ENCODE results near the gene NOC2L.
A peak's percentile ranks its signal among the peaks of the same experiment; 100 is the strongest.
"Not testable (repeated sequence)": the region's sequence is repeated elsewhere in the genome, so short reads cannot be mapped to it uniquely, and the experiment has no call there.

Gene NOC2L

DNA sequence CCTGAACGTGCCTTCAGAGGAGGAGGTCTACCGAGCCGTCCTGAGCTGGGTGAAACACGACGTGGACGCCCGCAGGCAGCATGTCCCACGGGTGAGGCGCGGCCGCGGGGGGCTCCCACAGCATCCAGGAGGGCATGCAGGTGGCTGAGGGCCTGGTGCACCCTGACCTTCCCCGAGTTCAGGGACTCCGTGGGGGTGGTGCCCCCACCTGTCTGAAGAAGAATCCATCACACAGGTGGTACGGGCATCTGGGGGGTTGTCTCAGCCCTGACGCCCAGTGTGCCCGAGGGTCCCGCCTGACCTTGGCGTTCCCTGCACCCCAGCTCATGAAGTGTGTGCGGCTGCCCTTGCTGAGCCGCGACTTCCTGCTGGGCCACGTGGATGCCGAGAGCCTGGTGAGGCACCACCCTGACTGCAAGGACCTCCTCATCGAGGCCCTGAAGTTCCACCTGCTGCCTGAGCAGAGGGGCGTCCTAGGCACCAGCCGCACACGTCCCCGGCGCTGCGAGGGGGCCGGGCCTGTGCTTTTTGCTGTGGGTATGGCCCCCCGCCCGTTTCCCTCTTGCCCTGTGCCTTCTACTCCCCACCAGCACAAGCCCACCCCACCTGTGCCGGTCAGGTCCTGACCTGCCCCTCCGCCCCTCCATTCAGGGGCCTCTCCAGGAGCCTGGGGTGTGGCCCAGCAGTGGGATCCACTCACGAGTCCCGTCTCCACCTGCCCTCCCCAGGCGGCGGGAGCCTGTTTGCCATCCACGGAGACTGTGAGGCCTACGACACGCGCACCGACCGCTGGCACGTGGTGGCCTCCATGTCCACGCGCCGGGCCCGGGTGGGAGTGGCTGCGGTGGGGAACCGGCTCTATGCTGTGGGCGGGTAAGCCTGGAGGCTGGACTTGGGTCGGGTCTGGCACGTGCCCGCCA, 3.6 kb upstream of the NOC2L start:
- DNase-seq (ENCODE audit: low spot score), result no peak

DNA sequence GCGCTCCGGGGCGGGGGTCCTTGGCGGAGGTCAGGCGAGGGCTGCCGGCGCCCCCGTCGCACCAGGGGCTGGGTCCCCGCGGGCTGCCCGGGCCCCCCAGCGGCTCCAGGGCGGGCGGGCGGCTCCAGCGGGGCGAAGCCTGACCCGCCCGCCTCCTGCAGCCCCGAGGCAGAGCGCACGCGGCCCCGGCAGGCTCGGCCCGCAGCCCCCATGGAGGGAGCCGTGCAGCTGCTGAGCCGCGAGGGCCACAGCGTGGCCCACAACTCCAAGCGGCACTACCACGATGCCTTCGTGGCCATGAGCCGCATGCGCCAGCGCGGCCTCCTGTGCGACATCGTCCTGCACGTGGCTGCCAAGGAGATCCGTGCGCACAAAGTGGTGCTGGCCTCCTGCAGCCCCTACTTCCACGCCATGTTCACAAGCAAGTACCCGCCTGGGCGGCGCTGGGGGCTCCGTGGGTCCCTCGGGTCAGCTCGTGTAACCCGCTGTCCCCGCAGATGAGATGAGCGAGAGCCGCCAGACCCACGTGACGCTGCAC, 2.1 kb upstream of the NOC2L start:
- no peak for DNase-seq (ENCODE audit: low spot score)

DNA sequence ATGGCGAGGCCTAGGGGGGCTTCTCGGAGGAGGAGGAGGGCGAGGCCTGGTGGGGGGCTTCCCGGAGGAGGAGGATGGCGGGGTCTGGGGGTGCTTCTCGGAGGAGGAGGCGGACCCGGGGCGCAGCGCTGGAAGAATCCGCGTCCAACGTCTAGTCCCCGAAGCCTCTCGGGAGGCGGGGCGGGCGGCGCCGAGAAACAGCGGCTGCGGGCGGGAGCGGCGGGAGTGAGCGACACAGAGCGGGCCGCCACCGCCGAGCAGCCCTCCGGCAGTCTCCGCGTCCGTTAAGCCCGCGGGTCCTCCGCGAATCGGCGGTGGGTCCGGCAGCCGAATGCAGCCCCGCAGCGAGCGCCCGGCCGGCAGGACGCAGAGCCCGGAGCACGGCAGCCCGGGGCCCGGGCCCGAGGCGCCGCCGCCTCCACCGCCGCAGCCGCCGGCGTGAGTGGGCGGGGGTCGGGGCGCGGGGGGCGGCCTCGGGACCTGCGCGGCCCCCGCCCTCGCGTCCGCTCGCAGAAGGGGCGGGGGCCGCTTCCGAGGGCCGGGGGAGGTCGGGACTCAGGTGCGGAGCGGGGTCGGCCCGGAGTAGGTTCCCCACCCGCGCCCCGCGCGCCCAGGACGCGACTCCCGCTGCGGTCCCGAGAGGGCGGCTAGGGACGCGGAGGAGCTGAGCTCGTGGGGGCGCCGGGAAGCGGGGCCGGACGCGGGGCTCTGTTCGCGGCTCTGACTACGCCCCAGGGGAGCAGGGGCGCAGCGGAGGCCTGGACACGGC, 1.5 kb upstream of the NOC2L start, which contains the start of gene KLHL17:
TSS of gene KLHL17 (plus strand) at position 222 of the 769 bp plus-strand sequence. CDS start at position 332, 110 bp downstream.
- DNase-seq (ENCODE audit: low spot score), result peak; percentile 80

DNA sequence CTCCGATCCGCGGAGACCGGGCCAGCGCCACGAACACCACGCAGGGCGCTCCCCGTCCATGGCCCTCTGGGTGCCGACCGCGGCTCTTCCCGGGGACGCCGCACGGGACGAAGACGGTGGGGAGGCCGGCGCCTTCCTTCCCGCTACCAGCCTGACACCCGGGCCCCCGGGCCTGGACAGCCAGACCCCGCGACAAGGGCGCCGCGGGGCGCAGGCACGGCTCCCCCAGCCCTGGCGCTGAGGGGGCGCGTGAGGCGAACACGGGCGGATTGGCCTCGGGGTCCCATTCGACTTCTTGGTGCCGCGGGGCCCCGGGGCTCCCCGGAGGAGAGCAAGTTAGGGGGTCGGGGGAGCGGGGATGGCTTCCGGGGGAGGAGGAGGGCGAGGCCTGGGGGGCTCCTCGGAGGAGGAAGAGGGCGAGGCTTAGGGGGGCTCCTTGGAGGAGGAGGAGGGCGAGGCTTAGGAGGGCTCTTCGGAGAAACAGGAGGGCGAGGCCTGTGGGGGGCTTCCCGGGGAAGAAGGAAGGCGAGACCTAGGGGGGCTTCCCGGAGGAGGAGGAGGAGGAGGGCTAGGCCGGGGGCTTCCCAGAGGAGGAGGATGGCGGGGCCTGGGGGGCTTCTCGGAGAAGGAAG, 791 bp upstream of the NOC2L start:
- DNase-seq (ENCODE audit: low spot score), result no peak

DNA sequence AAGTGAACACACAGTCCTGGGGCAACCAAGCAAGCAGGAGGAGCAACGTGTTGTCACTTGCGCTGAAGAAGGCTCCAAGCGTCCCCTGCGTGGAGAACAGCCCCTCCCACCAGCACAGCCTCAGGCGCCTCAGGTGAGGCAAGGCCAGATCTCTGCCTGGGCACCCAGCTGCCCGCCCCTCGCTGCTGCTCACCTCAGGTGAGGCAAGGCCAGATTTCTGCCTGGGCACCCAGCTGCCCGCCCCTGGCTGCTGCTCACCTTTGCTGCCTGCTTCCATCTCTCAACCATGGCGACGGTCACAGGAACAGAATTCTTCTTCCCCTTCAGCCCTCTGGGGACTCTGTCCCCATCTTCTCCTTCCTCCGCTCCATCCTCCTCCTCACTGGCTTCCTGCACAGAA, 2.4 kb downstream of the NOC2L start:
- DNase-seq (ENCODE audit: low spot score), result no peak

DNA sequence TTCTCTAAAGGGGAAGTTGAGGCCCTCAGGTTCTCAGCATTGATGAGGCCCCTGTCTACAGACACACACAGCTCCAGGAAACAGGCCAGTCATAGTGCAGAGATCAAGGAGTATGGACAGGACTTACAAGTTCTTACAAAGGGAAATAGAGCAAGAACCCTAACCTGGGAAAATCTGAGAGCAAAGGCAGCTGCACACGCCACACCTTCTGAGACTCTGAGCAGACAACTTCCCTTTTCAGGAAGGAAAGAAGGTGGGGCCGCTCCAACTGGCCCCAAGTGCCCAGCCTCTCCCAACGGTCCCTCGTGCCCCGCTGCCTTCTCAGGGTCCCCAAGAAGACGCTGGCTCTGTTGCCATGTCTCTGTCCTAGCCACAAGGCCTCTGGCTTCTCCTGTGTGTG, 3.6 kb downstream of the NOC2L start:
- DNase-seq (ENCODE audit: low spot score), result no peak

DNA sequence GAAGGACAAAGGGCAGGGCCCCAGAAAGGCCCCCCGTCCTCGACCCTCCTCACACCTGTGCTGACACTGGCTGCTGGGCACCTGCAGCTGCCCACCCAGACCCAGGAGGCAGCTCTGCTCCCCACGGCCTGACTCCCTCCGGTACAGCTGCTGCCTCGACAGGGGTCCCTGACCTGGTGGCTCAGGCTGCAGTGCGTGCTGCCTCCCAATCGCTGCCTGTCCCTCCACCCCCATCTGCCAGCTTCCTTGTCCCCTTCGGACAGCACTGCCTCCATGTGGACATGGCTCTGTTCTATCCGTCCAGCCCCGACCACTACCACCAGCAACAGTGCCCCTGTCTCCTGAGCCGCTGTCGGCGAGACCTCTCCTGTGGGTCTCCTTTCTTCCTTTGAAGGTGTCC, 4.1 kb downstream of the NOC2L start:
- no peak for DNase-seq (ENCODE audit: low spot score)

DNA sequence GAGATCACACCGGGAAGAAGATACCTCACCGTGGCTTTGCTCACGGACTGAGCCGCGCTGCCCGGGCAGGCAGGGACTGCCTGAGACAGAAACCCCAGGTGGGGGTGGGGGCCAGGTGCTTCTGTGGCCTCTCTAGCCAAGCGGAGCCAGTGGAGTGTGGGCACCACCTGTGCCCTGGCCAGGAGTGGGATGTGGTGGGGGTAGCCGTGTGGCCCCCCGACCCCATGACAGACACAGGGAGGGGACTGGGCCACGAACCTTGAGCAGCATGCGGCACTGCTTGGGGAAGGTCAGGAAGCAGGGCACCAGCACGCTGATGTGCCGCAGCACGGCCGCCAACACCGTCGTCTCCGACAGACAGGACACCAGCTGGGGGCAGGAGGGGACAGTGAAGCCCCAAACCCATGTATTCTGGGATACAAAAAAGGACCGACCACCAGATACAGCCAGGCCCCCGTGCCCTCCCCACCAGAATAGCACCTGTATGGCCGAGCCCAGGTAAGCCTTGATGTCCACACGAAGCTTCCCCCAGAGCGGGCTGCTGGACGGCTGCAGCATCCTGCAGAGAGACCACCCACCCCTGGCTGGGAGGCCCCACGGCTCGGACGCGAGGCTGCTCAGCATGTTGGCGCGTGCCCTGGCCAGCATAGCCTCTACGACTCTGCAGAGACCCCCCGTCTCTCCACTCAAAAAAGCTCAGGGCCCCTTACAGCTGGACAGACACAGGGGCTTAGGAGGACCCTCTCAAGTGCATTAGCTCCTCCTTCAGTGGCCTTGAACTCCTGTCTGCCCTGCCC, 5.3 kb downstream of the NOC2L start:
- no peak for DNase-seq (ENCODE audit: low spot score)

DNA sequence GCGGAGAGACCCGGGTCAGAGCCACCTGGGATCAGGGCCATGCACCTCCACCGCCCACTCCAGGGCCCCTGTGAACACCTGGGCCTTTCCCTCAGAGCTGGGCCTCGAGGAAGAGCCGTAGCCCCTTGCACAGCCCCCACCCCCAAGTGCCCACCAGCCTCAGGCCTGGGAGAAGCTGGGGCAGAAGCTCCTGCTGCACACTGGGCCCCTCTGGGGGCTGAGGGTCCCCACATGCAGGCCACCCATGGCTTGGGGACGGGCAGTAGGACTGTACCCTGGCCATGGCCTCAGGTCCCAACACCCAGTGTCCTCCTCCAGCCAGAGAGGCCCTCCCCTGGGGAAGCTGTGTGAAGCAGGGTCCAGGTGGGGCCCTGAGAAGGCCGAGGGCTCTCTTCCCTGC, 6.5 kb downstream of the NOC2L start:
- no peak for DNase-seq (ENCODE audit: low spot score)

DNA sequence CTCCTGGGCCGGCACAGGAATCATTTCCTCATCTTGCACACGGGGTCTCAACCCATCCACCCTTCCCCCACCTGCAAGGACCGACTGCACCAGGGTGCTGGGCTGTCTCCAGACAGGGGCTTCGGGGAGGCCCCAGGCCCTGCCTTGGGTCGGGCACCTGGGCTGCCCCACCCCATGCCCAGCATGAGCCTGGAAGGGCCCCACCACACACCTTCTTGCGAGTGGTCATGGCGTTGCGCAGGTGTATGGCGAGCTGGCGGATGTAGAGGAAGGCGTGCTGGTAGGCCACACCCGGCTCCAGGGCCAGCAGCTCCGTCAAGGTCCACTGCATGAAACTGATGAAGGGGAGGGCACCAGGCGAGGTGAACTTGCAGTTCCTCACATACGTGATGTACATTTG, 6.9 kb downstream of the NOC2L start:
- DNase-seq (ENCODE audit: low spot score), result no peak

DNA sequence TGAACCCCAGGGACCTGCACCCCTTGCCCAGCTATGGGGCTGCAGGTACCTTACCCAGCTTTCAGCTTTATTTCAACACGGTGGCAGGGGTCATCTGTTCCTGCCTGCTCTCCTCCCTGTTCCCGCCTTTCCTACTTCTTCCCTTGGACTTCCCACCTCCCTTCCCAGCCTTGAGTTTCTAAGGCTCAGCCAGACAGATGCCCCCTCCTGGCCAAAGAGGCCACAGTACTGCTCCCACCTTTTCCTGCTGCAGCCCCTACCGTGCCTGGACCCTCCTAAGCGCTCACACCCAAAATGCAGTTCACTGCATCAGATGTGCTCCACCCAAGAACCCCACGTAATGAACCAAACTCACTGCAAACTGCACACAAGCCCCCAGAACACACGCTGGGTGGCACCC, 7.7 kb downstream of the NOC2L start:
- no peak for DNase-seq (ENCODE audit: low spot score)

DNA sequence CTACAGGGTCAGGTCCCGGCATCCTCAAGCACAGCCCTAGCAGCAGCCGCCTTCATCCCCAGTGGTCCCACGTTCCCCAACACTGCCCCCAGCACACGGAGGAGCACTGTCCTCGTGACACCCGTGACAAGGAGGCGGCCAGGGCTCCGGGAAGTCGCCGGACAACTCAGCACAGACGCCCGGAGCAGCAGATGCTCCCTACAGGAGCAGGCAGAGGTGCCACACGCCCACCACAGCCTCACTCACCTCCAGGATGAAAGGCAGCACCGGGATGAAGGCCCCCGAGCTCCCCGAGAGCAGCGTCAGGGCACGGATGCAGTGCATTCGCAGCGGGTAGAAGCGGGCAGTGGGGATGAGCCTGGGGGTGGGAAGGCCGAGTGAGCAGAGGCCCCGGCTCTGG, 8.2 kb downstream of the NOC2L start:
- no peak for DNase-seq (ENCODE audit: low spot score)

DNA sequence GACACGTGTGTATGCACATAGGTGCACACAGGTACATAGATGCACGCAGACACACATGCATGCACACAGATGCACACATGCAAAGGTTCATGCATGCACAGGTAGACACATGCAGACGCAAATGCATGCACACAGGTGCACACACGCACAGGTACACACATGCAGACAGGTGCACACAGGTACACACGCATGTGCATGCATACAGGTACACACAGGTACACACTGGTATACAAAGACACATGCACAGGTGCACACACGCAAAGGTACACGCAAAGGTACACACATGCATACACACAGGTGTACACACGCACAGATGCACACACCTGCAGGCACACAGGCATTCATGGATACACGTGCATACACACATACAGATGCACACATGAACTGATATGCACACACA, 8.8 kb downstream of the NOC2L start:
- no peak for DNase-seq (ENCODE audit: low spot score)

DNA sequence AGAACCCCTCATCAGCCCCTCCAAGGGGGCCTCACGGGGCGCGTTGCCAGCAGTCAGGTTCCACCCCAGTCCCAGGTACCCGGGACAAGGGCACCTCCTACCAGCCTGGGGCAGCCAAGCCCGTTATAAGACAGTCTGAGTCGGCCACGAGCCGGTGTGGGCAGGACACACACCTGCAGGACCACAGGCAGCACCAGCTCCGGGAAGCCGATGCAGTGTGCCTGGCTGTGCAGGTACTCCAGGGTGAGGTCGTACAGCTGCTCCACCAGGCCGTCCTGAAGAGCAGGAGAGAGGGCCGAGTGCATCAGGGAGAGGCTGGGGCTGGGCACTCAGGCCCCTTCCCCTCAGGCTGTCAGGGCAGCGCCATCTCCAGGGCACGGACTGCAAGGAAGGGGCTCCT, 11.1 kb downstream of the NOC2L start:
- DNase-seq (ENCODE audit: low spot score), result no peak

DNA sequence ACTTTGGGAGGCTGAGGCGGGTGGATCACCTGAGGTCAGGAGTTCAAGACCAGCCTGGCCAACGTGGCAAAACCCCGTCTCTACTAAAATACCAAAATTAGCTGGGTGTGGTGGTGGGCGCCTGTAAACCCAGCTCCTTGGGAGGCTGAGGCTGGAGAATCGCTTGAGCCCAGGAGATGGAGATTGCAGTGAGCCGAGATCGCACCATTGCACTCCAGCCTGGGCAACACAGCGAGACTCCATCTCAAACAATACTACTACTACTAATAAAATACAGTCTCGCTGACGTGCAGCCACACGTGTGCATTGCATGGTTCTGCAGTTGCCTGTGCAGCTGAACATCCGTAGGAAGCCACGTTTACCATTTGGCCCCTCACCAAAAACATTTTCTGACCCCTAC, 12.2 kb downstream of the NOC2L start:
- DNase-seq (ENCODE audit: low spot score), result not testable (repeated sequence)

DNA sequence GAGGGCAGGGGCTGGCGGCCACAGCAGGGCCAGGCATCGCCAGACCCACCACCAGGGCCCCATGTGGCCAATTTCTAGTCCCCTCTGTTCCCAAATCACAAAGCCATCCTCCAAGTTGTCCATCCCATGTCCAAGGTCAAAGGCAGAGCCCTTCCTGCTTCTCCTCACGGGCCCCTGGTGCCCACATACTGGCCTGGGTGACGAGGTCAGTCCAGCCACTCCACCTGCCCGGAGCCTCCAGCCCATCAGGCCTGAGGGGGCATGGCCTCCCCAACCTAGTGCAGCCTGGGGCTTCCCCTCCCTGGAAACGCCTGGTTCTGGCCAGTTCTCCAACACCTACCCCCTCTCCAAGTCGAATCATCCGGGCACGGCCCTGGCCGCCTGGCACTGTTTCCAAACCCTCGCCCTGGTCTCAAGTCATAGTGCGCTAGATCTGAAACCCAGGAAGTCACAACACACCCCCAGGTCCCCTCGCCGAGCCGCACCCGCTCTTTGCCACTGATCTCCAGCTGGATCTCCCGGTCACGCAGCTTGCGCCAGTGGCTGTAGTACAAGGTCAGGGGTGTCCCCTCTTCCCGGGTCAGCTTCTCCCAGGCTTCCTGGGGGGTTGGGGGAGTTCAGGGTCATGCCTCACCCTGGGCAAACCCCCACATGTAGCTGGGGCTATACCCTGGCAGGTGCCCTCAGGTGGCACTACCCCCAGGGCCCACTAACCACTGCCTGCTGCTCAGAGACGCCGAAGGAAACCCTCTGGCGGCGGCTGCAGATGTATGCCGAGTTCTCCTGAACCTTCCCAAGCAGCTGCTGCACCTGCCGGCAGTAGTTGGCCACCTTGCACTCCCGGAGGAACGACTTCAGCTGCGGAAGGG, 13.1 kb downstream of the NOC2L start:
- no peak for DNase-seq (ENCODE audit: low spot score)

DNA sequence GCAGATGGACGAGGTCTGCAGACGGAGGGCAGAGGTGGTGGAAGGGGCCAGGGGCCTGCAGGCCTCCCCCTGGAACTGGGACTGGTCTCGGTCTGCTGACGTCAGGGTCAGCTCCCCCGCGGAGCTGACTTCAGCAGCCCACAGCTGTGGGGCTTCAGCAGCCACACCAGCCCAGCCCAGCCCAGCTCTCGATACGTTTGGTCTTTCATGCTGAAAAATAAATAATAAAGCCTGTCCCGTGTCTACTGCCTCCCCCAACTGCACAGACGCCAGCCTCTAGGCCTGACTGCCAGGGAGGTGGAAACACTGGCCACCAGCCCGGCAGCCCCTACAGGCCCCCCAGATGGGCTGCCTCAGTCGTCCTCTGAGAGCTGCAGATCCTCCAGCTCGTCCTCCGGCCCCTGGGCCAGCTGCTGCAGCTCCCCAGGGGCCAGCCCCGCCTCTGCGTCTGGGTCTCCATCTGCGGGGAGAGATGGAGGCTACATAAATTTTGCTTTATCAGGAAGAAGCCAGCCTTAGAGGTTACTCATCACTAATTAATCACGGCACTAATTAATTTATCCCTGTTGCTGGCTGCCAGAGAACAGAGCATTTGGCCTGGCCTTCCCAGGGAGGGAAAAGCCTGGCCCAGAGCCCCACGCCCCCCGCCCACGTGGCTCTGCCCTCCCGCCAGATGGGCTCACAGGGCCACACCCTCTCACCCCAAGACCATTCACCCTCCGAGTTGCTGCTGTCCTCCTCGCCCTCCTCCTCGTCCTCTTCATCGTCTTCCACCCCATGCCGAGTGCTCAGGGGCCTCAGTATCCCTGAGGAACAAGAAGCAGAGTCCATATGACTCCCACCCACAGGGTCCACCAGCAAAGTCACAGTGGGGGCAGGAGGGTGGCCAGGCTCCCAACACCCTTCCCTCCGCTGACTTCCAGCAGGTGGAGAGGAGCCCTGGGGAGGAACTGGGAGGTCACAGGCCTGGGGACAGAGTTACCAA, 14.4 kb downstream of the NOC2L start:
- no peak for DNase-seq (ENCODE audit: low spot score)

DNA sequence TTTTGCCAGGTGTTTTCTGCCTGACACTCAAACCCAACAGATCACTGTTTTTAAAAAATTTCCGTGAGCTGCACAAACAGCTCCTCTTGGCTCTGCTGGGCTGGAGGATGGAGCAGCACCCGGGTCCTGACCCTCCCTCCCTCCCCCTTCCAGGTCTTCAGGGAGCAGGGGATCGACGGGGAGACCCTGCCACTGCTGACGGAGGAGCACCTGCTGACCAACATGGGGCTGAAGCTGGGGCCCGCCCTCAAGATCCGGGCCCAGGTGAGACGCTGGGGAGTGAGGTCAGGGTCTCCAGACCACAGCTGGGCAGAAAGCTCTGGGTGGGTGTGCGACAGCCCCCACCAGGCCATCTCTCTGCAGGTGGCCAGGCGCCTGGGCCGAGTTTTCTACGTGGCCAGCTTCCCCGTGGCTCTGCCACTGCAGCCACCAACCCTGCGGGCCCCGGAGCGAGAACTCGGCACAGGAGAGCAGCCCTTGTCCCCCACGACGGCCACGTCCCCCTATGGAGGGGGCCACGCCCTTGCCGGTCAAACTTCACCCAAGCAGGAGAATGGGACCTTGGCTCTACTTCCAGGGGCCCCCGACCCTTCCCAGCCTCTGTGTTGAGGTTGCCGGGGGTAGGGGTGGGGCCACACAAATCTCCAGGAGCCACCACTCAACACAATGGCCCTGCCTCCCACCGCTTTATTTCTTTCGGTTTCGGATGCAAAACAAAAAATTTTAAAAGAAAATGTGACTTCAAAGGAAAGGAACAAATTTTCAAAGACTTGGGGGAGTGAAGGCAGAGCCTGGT, 15.3 kb downstream of the NOC2L start:
- no peak for DNase-seq (ENCODE audit: low spot score)

Data from AG08395 (cell line).